ENCODE data around the gene FFAR3.
"Not testable (repeated sequence)": the region's sequence is repeated elsewhere in the genome, so short reads cannot be mapped to it uniquely, and the experiment has no call there.

FFAR3 gene

DNA sequence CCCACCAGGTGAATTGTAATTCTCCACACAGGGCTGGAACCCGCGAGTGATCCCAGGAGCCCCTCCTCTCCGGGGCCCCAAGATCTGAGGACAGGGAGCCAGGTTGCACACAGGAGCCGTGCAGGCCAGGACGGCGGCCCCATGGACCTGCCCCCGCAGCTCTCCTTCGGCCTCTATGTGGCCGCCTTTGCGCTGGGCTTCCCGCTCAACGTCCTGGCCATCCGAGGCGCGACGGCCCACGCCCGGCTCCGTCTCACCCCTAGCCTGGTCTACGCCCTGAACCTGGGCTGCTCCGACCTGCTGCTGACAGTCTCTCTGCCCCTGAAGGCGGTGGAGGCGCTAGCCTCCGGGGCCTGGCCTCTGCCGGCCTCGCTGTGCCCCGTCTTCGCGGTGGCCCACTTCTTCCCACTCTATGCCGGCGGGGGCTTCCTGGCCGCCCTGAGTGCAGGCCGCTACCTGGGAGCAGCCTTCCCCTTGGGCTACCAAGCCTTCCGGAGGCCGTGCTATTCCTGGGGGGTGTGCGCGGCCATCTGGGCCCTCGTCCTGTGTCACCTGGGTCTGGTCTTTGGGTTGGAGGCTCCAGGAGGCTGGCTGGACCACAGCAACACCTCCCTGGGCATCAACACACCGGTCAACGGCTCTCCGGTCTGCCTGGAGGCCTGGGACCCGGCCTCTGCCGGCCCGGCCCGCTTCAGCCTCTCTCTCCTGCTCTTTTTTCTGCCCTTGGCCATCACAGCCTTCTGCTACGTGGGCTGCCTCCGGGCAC, 6.7 kb upstream of the FFAR3 start:
- no peak for DNase-seq
- Mint-ChIP-seq H3K9me3 (no peaks in the 10 kb centered on the region), H3K36me3 (ENCODE audit: low read depth) (no peaks in the 10 kb centered on the region), H3K27me3 (no peaks in the 10 kb centered on the region), H3K4me1 (ENCODE audit: low read depth) (peaks cover 36% of the 10 kb centered on the region), H3K27ac (no peak overlapping the region), H3K4me3 (no peak overlapping the region)

DNA sequence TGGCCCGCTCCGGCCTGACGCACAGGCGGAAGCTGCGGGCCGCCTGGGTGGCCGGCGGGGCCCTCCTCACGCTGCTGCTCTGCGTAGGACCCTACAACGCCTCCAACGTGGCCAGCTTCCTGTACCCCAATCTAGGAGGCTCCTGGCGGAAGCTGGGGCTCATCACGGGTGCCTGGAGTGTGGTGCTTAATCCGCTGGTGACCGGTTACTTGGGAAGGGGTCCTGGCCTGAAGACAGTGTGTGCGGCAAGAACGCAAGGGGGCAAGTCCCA, 6.1 kb upstream of the FFAR3 start:
- DNase-seq = no peak
- no peak overlapping the region for H3K4me3 Mint-ChIP-seq
- H3K4me1 Mint-ChIP-seq (ENCODE audit: low read depth) = peaks cover 31% of the 10 kb centered on the region
- H3K27ac Mint-ChIP-seq = no peak overlapping the region
- H3K27me3 Mint-ChIP-seq = no peaks in the 10 kb centered on the region
- no peaks in the 10 kb centered on the region for H3K36me3 Mint-ChIP-seq (ENCODE audit: low read depth)
- no peaks in the 10 kb centered on the region for H3K9me3 Mint-ChIP-seq

DNA sequence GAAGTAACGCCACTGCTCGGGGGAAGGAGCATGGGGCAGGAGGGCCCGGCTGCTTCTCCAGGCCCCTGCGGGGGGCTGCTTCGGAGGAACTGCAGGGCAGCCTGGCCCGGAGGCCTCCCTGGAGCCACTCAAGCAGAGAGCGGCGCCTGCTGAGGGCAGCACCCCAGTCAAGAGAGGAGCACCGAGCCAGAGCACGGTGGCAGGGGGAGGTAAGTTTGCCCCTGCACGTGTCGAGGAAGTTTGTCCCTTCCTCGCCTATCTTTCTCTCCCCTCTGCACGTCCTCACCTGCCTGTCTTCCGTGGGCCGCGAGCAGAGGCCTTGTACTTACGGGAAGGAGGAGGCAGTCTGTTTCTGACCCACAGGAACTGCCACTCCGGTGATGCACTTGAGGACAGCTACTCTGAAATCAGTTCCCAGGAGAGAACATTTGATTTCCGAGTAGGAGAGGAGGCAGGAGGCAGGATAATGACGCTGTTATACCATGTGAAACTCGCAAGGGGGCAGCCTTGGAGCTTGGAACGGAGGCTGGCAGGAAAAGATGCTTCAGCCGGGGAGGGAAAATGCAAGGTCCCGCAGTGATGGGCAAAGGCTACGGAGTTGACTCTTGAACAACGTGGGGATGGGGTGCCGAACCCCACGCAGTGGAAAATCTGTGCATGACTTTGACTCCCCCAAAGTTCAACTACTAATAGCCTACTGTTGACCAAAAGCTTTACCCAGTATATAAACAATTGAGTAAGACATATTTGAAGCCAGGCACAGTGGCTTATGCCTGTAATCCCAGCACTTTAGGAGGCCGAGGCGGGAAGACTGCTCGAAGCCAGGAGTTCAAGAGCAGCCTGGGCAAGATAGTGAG, 5.6 kb upstream of the FFAR3 start:
- peak; percentile 78 for DNase-seq
- Mint-ChIP-seq H3K9me3 (no peaks in the 10 kb centered on the region), H3K4me3 (no peak overlapping the region), H3K27ac (peak overlapping the region; percentile 59), H3K36me3 (ENCODE audit: low read depth) (no peaks in the 10 kb centered on the region), H3K27me3 (no peaks in the 10 kb centered on the region), H3K4me1 (ENCODE audit: low read depth) (peaks cover 29% of the 10 kb centered on the region)

DNA sequence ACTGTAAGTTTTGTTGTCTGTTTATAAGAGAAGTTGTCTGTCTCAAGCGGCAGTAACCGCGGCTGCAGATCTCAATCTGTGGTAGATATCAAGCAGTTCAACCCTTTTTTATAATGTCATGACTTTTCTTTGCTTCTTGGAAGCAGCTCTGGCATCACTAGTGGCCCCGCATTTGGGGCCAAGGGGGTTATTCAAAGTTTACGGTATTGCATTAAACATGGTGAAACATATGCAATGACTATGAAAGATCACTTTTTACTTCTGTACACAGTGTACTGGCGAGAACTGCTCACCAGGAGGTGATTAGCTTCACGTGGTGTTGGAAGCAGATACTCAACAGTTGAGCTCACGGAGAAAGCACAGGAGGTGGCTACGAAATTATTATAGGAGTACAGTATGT, 4.6 kb upstream of the FFAR3 start:
- Mint-ChIP-seq H3K9me3 (no peaks in the 10 kb centered on the region), H3K27ac (no peak overlapping the region), H3K4me1 (ENCODE audit: low read depth) (peaks cover 28% of the 10 kb centered on the region), H3K27me3 (no peaks in the 10 kb centered on the region), H3K36me3 (ENCODE audit: low read depth) (no peaks in the 10 kb centered on the region), H3K4me3 (no peak overlapping the region)
- no peak for DNase-seq

DNA sequence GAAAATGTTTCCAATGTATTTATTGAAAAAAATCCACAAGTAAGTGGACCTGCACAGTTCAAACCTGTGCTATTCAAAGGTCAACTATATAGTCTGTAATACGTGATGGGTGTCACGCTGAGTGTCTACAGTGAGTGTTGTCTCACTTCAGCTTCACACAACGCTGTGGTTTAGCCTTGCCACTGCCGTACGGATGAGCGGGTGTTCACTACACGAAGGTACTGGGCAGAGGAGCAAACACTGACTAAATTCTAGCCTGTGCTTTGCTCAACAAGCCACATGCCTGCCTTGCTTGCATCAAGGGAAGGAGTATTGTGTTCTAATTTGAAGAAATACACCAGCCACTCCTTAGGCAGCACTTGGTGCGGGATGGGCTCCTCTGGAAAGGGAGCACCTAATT, 3.4 kb upstream of the FFAR3 start:
- DNase-seq = no peak
- no peaks in the 10 kb centered on the region for H3K36me3 Mint-ChIP-seq (ENCODE audit: low read depth)

DNA sequence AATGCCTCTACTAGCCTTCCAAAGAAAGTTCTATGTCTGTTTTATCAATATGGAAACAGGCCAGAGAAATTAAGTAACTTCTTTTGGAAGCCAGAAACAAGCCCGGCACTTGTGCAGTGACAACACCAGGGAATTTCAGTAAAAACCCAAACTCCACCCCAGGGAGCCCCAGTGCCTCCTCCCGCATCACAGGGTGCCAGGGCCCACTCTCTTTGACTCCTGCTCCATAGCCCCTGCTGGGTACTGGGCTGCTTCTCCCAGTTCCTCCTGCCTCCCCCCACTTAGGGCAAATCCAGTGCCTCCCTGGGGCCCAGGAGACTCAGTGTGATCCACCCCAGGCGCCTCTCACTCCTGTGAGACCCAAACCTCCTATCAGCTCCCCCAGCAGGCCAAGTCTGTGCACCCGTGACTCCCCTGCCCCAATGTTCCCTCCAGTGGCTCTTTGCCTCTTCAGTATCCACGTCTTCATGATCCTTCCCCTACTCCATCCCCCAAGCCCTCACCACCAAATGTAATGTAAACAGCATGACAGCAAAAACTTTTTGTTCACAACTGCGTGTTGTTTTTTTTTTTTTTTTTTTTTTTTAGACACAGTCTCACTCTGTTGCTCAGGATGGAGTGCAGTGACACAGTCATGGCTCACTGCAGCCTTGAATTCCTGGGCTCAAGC, 2.3 kb upstream of the FFAR3 start:
- Mint-ChIP-seq H3K36me3 (ENCODE audit: low read depth) (no peaks in the 10 kb centered on the region), H3K9me3 (no peaks in the 10 kb centered on the region), H3K4me1 (ENCODE audit: low read depth) (peaks cover 17% of the 10 kb centered on the region), H3K27ac (no peak overlapping the region), H3K27me3 (no peaks in the 10 kb centered on the region), H3K4me3 (no peak overlapping the region)
- DNase-seq = no peak

More for the DNA sequence above, 3.4 kb upstream of the FFAR3 start:
- Mint-ChIP-seq H3K27me3 (no peaks in the 10 kb centered on the region), H3K27ac (no peak overlapping the region), H3K9me3 (no peaks in the 10 kb centered on the region), H3K4me1 (ENCODE audit: low read depth) (peaks cover 17% of the 10 kb centered on the region), H3K4me3 (no peak overlapping the region)

DNA sequence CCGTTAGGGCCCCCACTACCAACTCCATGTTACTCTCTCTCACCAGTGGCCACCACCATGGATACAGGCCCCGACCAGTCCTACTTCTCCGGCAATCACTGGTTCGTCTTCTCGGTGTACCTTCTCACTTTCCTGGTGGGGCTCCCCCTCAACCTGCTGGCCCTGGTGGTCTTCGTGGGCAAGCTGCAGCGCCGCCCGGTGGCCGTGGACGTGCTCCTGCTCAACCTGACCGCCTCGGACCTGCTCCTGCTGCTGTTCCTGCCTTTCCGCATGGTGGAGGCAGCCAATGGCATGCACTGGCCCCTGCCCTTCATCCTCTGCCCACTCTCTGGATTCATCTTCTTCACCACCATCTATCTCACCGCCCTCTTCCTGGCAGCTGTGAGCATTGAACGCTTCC, 574 bp downstream of the FFAR3 start:
- peaks cover 11% of the 10 kb centered on the region for H3K27me3 Mint-ChIP-seq
- peak; percentile 28 for DNase-seq
- peaks cover 11% of the 10 kb centered on the region for H3K4me1 Mint-ChIP-seq (ENCODE audit: low read depth)
- not testable (repeated sequence) for H3K27ac Mint-ChIP-seq; H3K9me3 Mint-ChIP-seq; H3K36me3 Mint-ChIP-seq (ENCODE audit: low read depth); H3K4me3 Mint-ChIP-seq

DNA sequence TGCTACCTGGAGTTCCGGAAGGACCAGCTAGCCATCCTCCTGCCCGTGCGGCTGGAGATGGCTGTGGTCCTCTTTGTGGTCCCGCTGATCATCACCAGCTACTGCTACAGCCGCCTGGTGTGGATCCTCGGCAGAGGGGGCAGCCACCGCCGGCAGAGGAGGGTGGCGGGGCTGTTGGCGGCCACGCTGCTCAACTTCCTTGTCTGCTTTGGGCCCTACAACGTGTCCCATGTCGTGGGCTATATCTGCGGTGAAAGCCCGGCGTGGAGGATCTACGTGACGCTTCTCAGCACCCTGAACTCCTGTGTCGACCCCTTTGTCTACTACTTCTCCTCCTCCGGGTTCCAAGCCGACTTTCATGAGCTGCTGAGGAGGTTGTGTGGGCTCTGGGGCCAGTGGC, 1.1 kb downstream of the FFAR3 start:
- peaks cover 11% of the 10 kb centered on the region for H3K4me1 Mint-ChIP-seq (ENCODE audit: low read depth)
- DNase-seq = peak; percentile 26
- not testable (repeated sequence) for H3K27ac Mint-ChIP-seq; H3K9me3 Mint-ChIP-seq; H3K4me3 Mint-ChIP-seq; H3K36me3 Mint-ChIP-seq (ENCODE audit: low read depth)
- H3K27me3 Mint-ChIP-seq = peaks cover 11% of the 10 kb centered on the region

DNA sequence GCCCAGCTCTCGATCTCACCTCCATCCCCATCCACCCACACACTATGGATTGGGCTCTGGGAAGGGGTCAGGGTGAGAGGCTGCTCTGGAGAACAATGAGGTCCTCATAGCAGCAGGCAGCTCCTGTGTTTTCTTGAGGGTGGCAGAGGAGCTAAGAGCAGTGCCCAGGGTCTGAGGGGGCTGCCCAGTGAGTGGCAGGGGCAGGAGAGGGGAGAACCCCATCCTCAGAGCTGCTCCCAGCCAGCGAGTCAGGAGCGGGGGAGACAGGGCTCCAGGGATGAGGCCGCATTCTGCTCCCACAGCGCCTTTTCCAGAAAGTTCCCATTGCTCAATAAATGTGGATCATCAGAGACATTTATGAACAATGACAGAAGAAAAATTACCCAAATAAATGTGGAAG, 1.8 kb downstream of the FFAR3 start:
- H3K9me3 Mint-ChIP-seq; H3K36me3 Mint-ChIP-seq (ENCODE audit: low read depth); H3K27ac Mint-ChIP-seq; DNase-seq; H3K4me3 Mint-ChIP-seq: not testable (repeated sequence)
- Mint-ChIP-seq H3K27me3 (peaks cover 16% of the 10 kb centered on the region), H3K4me1 (ENCODE audit: low read depth) (peaks cover 11% of the 10 kb centered on the region)

DNA sequence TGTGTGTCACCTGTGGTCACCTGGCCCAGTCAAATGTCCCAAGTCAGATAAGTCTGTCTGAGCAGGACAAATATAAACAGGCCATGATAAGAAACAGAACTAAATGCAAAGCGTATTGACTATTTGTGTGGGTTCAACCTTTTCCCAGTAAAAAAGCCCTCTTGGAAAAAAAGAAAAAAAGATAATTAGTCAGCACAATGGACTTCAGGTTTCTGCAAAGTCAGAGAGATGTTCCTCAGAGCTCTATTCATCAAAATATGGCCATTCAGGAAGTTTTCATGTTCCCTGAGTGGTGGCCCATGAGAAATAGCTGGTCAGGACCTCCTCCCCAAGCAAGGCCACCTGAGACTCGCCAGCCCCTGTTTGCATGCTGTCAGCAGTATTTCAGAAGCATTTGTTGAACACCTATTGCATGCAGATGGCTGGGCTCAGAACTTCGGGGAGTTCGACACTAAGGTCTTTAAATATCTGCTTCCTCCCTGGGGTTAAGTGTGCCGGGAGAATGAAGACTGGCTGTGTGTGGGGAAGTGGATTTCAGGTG, 2.7 kb downstream of the FFAR3 start:
- DNase-seq = no peak
- Mint-ChIP-seq H3K4me3 (no peak overlapping the region), H3K36me3 (ENCODE audit: low read depth) (no peaks in the 10 kb centered on the region), H3K27ac (no peak overlapping the region), H3K4me1 (ENCODE audit: low read depth) (peaks cover 11% of the 10 kb centered on the region), H3K27me3 (peaks cover 17% of the 10 kb centered on the region), H3K9me3 (no peaks in the 10 kb centered on the region)

DNA sequence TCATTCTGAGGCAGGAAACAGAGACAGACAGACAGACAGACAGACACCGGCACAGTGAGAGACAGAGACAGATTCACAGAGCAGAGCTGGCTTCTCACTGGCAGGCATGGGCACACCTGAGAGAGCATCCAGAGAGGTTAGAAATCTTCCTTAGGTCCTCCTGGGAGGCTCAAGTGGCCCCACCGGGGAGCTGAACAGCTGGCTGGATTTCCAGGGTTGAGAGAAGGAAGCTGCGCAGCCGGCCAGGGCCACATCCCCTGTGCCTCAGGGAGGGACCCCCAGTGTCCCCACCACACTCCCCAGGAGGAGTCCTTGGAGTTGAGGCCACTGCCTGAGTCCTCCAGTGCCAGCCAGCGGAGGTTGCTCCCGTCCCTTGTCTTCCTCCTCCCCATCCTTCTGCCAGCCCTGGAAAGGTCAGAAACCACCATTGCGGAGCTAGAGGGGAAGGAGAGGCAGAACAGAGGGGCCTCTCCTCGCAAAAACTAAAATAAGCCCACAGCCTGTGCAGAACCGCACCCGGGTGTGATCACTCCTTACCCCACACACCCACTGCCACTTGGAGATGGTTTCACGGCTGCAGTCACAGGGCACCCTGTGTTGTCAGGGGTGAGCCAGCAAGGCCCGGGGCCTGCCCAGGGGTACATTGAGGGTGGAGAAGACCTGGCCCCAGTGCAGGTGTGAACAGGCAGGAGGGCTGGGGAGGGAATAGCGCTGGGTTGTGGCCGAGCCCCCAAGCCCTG, 4.2 kb downstream of the FFAR3 start:
- no peaks in the 10 kb centered on the region for H3K9me3 Mint-ChIP-seq
- H3K4me3 Mint-ChIP-seq = no peak overlapping the region
- peaks cover 10% of the 10 kb centered on the region for H3K4me1 Mint-ChIP-seq (ENCODE audit: low read depth)
- peaks cover 20% of the 10 kb centered on the region for H3K27me3 Mint-ChIP-seq
- no peak overlapping the region for H3K27ac Mint-ChIP-seq
- H3K36me3 Mint-ChIP-seq (ENCODE audit: low read depth) = no peaks in the 10 kb centered on the region
- DNase-seq = no peak

DNA sequence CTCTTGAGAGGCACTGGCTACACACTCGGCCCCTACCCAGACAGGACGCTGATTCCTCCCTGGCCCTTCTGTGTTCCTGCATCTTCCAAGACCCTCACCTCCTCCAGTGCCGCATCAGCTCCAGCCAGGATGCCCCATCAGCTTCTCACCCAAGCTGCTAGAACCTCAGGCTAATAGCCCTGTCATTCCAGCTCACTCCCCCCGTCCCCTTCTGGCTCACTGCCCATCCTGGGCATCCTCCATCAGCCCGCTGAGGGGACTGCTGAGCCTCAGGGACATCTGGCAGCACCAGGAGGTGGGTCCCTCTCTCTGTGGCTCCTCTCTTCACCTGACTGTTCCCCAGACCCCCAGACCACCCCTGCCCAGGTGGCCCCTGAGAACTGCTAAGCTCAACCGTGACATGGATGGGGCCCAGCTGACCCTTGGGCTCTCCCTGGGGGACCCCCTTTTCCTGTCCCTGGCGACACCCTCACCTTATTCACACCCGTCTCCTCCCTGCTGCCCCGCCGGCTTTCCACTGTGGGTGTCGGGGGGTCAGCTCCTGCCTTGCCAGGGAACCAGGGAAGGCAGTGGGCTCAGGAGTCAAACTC, 4.8 kb downstream of the FFAR3 start:
- Mint-ChIP-seq H3K9me3 (no peaks in the 10 kb centered on the region), H3K27ac (no peak overlapping the region), H3K4me1 (ENCODE audit: low read depth) (peaks cover 5% of the 10 kb centered on the region), H3K36me3 (ENCODE audit: low read depth) (no peaks in the 10 kb centered on the region), H3K27me3 (peaks cover 23% of the 10 kb centered on the region), H3K4me3 (no peak overlapping the region)
- DNase-seq = no peak

DNA sequence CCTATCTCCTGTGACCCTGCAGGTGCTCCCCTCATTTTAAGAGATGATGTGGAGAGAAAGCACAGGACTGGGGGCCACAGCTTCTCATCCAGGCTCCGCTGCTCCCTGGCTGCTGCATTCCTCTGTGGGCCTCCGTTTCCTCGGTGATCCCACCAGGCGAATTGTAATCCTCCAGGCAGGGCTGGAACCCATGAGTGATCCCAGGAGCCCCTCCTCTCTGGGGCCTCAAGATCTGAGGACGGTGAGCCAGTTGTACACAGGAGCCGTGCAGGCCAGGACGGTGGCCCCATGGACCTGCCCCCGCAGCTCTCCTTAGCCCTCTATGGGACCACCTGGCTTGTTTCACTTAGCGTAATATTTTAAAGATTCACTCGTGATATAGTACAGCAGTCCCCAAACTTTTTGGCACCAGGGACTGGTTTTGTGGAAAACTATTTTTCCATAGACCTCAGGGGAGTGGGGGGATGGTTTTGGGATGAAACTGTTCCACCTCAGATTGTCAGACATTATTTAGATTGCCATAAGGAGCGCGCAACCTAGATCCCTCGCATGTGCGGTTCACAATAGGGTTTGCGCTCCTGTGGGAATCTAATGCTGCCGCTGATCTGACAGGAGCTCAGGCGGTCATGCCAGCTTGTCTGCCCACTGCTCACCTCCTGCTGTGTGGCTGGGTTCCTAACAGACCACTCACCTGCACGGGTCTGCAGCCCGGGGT, 5.6 kb downstream of the FFAR3 start:
- no peaks in the 10 kb centered on the region for H3K9me3 Mint-ChIP-seq
- DNase-seq = no peak
- no peaks in the 10 kb centered on the region for H3K36me3 Mint-ChIP-seq (ENCODE audit: low read depth)
- H3K27ac Mint-ChIP-seq = no peak overlapping the region
- peaks cover 4% of the 10 kb centered on the region for H3K4me1 Mint-ChIP-seq (ENCODE audit: low read depth)
- H3K27me3 Mint-ChIP-seq = peaks cover 25% of the 10 kb centered on the region
- no peak overlapping the region for H3K4me3 Mint-ChIP-seq
